IMR-90 (cell line): ENCODE results near the gene SYCN. TPM values are rescaled to one million over a fixed set of nuclear protein-coding genes. Genes with fewer than 3 reads are reported as not detected.

Experiments used
- ATAC-seq: fragments of 200-7000 bp; cut with Tn5 transposase; 2 replicates; pipeline ENCODE4 v1.9.1; 2020; ENCODE audit warnings: low read depth, mild to moderate bottlenecking, moderate library complexity
- BruUV-seq: library from RNA; stranded (reverse); fragments of 400-500 nt; replicated peaks from 2 replicates; lab custom pipeline; 2021; lab: Mats Ljungman, UMichigan
- CTCF ChIA-PET: fragments of 300-600 bp; formaldehyde crosslinking; extraction: SDS; loops from one replicate; lab custom pipeline; 2021; ENCODE audit warnings: antibody characterized with exemption; lab: Yijun Ruan, JAX
- POLR2A ChIA-PET: fragments of 300-600 bp; sonication (Branson Sonifier 250); formaldehyde crosslinking; loops from one replicate; lab custom pipeline; 2022; ENCODE audit warnings: antibody characterized with exemption; ENCODE audit not compliant: unreplicated experiment; lab: Charles Lee
- DNase-seq: peaks from one replicate; pipeline ENCODE4 v3.0.0; 2013
- H2AFZ ChIP-seq: replicated peaks from 2 replicates; pipeline ENCODE3; 2013; ENCODE audit warnings: low read length, mild to moderate bottlenecking; ENCODE audit not compliant: poor library complexity
- H2AK5ac ChIP-seq: 2 replicates; pipeline ENCODE4 v1.6.1; 2013; ENCODE audit warnings: low read depth, low read length, inconsistent platforms
- H2AK9ac ChIP-seq: replicated peaks from 2 replicates; pipeline ENCODE3; 2013; ENCODE audit warnings: mild to moderate bottlenecking, low read depth, low read length, moderate library complexity; ENCODE audit not compliant: poor library complexity
- H2BK120ac ChIP-seq: 2 replicates; pipeline ENCODE4 v1.6.1; 2013; ENCODE audit warnings: low read depth, low read length, inconsistent platforms
- H2BK15ac ChIP-seq: 3 replicates; pipeline ENCODE4 v1.6.1; 2013; ENCODE audit warnings: low read depth, low read length, inconsistent platforms
- H2BK20ac ChIP-seq: 2 replicates; pipeline ENCODE4 v1.6.1; 2013; ENCODE audit warnings: low read depth, mild to moderate bottlenecking, inconsistent platforms, low read length, moderate library complexity
- H2BK5ac ChIP-seq: 2 replicates; pipeline ENCODE4 v1.6.1; 2013; ENCODE audit warnings: mild to moderate bottlenecking, low read depth, low read length, inconsistent platforms; ENCODE audit not compliant: poor library complexity, severe bottlenecking
- H3K14ac ChIP-seq: replicated peaks from 2 replicates; pipeline ENCODE4 v1.6.1; 2013; ENCODE audit warnings: low read depth, low read length, inconsistent platforms
- H3K18ac ChIP-seq: 2 replicates; pipeline ENCODE4 v1.6.1; 2013; ENCODE audit warnings: low read depth, low read length, control low read depth
- H3K23ac ChIP-seq: 2 replicates; pipeline ENCODE4 v1.6.1; 2013; ENCODE audit warnings: low read depth, low read length, inconsistent platforms
- H3K27ac ChIP-seq: 2 replicates; pipeline ENCODE4 v1.5.1; 2013; ENCODE audit warnings: mild to moderate bottlenecking, control low read depth, low read length; ENCODE audit not compliant: insufficient read depth
- H3K27me3 ChIP-seq: 2 replicates; pipeline ENCODE4 v1.6.1; 2013; ENCODE audit warnings: low read length; ENCODE audit not compliant: control insufficient read depth, insufficient read depth
- H3K36me3 ChIP-seq: 2 replicates; pipeline ENCODE4 v1.6.1; 2013; ENCODE audit warnings: low read length, mixed read lengths; ENCODE audit not compliant: control insufficient read depth, insufficient read depth
- H3K4ac ChIP-seq: 2 replicates; pipeline ENCODE4 v1.6.1; 2013; ENCODE audit warnings: low read depth, low read length, inconsistent platforms
- H3K4me1 ChIP-seq: 2 replicates; pipeline ENCODE4 v1.6.1; 2013; ENCODE audit warnings: low read length, mixed read lengths; ENCODE audit not compliant: control insufficient read depth, insufficient read depth
- H3K4me2 ChIP-seq: 2 replicates; pipeline ENCODE4 v1.6.1; 2013; ENCODE audit warnings: low read depth, mild to moderate bottlenecking, control low read depth, low read length, moderate library complexity
- H3K4me3 ChIP-seq: 2 replicates; pipeline ENCODE4 v1.5.1; 2013; ENCODE audit warnings: low read depth, mild to moderate bottlenecking, control low read depth, low read length, moderate library complexity; ENCODE audit not compliant: insufficient read depth
- H3K56ac ChIP-seq: 2 replicates; pipeline ENCODE4 v1.6.1; 2013; ENCODE audit warnings: low read length, inconsistent platforms; ENCODE audit not compliant: insufficient read depth; ENCODE audit errors: extremely low read depth
- H3K79me1 ChIP-seq, 2 experiments: 2 replicates each; pipeline ENCODE4 v1.6.1; 2013; ENCODE audit warnings: low read length in 2 of 2, inconsistent platforms in 1 of 2, low read depth in 1 of 2
- H3K9ac ChIP-seq: 2 replicates; pipeline ENCODE4 v1.6.1; 2013; ENCODE audit warnings: low read depth, low read length, control low read depth
- H3K9me1 ChIP-seq: 2 replicates; pipeline ENCODE4 v1.6.1; 2013; ENCODE audit warnings: low read length, inconsistent platforms; ENCODE audit not compliant: insufficient read depth
- H3K9me3 ChIP-seq: 2 replicates; pipeline ENCODE4 v1.6.1; 2013; ENCODE audit warnings: low read length; ENCODE audit not compliant: control insufficient read depth, insufficient read depth
- H4K20me1 ChIP-seq: 2 replicates; pipeline ENCODE4 v1.6.1; 2013; ENCODE audit warnings: low read length, inconsistent platforms; ENCODE audit not compliant: insufficient read depth
- H4K5ac ChIP-seq: 2 replicates; pipeline ENCODE4 v1.6.1; 2013; ENCODE audit warnings: mild to moderate bottlenecking, low read depth, low read length, control low read depth
- H4K8ac ChIP-seq, 2 experiments: 2 replicates each; pipeline ENCODE4 v1.6.1; 2013; ENCODE audit warnings: low read depth in 2 of 2, low read length in 2 of 2, control low read depth in 1 of 2, inconsistent platforms in 1 of 2
- H4K91ac ChIP-seq: 2 replicates; pipeline ENCODE4 v1.6.1; 2013; ENCODE audit warnings: low read depth, low read length, inconsistent platforms; ENCODE audit not compliant: insufficient read depth
- CEBPB ChIP-seq: IDR thresholded peaks from 2 replicates; pipeline ENCODE4 v1.6.1; 2012; ENCODE audit warnings: low read depth, low read length, improper control_type of control experiment
- CHD1 ChIP-seq: IDR thresholded peaks from 2 replicates; pipeline ENCODE4 v1.6.1; 2012; ENCODE audit warnings: low read depth, low read length, improper control_type of control experiment
- FOS ChIP-seq: fragments of 150-350 bp; IDR thresholded peaks from 2 replicates; pipeline ENCODE4 v1.6.1; 2016; ENCODE audit warnings: low read depth, low read length
- MXI1 ChIP-seq: IDR thresholded peaks from 2 replicates; pipeline ENCODE4 v1.6.1; 2012; ENCODE audit warnings: low read depth, mild to moderate bottlenecking, low read length, moderate library complexity, borderline replicate concordance
- POLR2A ChIP-seq: IDR thresholded peaks from 2 replicates; pipeline ENCODE4 v1.6.1; 2012; ENCODE audit warnings: mild to moderate bottlenecking, low read depth, low read length
- RAD21 ChIP-seq: IDR thresholded peaks from 2 replicates; pipeline ENCODE4 v1.6.1; 2012; ENCODE audit warnings: low read length, improper control_type of control experiment
- RFX5 ChIP-seq: IDR thresholded peaks from 2 replicates; pipeline ENCODE4 v1.8.0; 2012; ENCODE audit warnings: low read depth, mild to moderate bottlenecking, low read length, moderate library complexity
- WGBS, 2 experiments: methylation state at CpG; one replicate each; pipeline versions ENCODE4 v1.1.5 to v1.1.7; 2013; ENCODE audit warnings: missing lambda C conversion rate in 2 of 2; ENCODE audit not compliant: insufficient read length in 1 of 2; ENCODE audit errors: extremely low coverage in 2 of 2; 5-methylcytosine and 5-hydroxymethylcytosine counted together
- dilution Hi-C: fragments of 300-500 bp; cut with HindIII; formaldehyde crosslinking; loops from one replicate; pipeline ENCODE4 v1.14.3; 2018; ENCODE audit warnings: low sequenced_read_pairs; ENCODE audit not compliant: unreplicated experiment
- in situ Hi-C: fragments of 300-500 bp; cut with MboI; formaldehyde crosslinking; loops from 3 replicates; pipeline ENCODE4 v1.14.3; 2019; ENCODE audit warnings: low sequenced_read_pairs, inconsistent platforms, mixed read lengths
- intact Hi-C: fragments of 100-400 bp; cut with micrococcal nuclease; formaldehyde crosslinking; loops from 2 replicates; pipeline ENCODE4 v1.10.0; 2022
- polyA plus RNA-seq, 3 experiments: library from polyadenylated mRNA; depleted of rRNA; stranded (reverse); fragments of >200 nt; gene quantifications; 2 replicates each; pipeline ENCODE4 v1.2.3, GENCODE V29; 2012; ENCODE audit warnings: low replicate concordance in 1 of 3
- total RNA-seq: library from RNA; depleted of rRNA; stranded (reverse); fragments of >200 nt; gene quantifications from 2 replicates; pipeline ENCODE4 v1.2.3, GENCODE V29; 2012

SYCN gene
- total and polyA plus RNA-seq, 2 of the 4 experiments (the other 2 are of a cell fraction), result not detected

DNA sequence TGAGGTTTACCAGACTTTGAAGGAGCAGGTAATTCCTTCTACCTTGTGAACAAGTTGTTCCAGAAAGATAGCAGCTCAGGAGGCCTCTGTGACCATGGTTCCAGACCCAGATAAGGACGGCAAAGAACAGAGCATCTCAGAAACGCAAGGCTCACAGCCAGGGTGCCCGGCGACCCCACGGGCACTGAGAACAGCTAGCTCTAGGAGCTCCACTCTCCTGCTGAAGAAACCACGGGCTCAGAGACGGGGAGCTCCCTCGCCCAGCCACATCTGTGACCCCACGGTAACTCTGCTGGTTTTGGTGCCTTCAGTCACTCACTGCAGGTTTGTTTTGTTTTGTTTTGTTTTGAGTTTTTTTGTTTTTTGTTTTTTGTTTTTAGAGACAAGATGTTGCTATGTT lies 23.3 kb downstream of the SYCN start:
- no peak overlapping the region for H3K18ac ChIP-seq
- intact Hi-C loops, result no loop called here
- no peak overlapping the region for H3K56ac ChIP-seq
- no peaks in the 10 kb centered on the region for H3K27me3 ChIP-seq
- H4K5ac ChIP-seq, result no peak overlapping the region
- H2BK5ac ChIP-seq, result no peak overlapping the region
- H3K4ac ChIP-seq, result no peak overlapping the region
- DNase-seq (no peak), ATAC-seq (no peak)
- WGBS, 2 experiments, result 98% methylated on average over 5 of the region's 9 CpGs; no CpG with 5 or more reads in 1 of the 2 experiments
- ChIA-PET POLR2A (no interaction called here), CTCF (no interaction called here)
- in situ Hi-C loops, result no loop called here
- no peak for TF ChIP-seq CEBPB
- TF ChIP-seq MXI1, result no peak
- TF ChIP-seq POLR2A, result no peak
- TF ChIP-seq FOS, result no peak
- no peak for TF ChIP-seq RFX5
- TF ChIP-seq RAD21, result no peak
- no peak for TF ChIP-seq CHD1
- H3K4me3 ChIP-seq, result no peak overlapping the region
- no peaks in the 10 kb centered on the region for H3K4me1 ChIP-seq
- H3K36me3 ChIP-seq, result peaks cover 36% of the 10 kb centered on the region
- no peak overlapping the region for H3K9ac ChIP-seq
- no peak overlapping the region for H2AK5ac ChIP-seq
- no peak overlapping the region for H3K27ac ChIP-seq
- H2BK120ac ChIP-seq, result no peak overlapping the region
- BruUV-seq, result no TSS peak
- H3K79me1 ChIP-seq, result no peaks in the 10 kb centered on the region
- no peaks in the 10 kb centered on the region for H4K20me1 ChIP-seq
- H3K23ac ChIP-seq, result no peak overlapping the region
- dilution Hi-C loops, result no loop called here
- H2AFZ ChIP-seq, result no peak overlapping the region
- no peak overlapping the region for H2BK15ac ChIP-seq
- H3K9me1 ChIP-seq, result no peaks in the 10 kb centered on the region
- no peaks in the 10 kb centered on the region for H3K9me3 ChIP-seq
- no peak overlapping the region for H3K14ac ChIP-seq
- no peak overlapping the region for H4K91ac ChIP-seq
- no peak overlapping the region for H3K4me2 ChIP-seq
- H2AK9ac ChIP-seq, result no peak overlapping the region
- H4K8ac ChIP-seq, result no peak overlapping the region
- no peak overlapping the region for H2BK20ac ChIP-seq
